Measurements from ENCODE around the gene SERPIND1.

DNA sequence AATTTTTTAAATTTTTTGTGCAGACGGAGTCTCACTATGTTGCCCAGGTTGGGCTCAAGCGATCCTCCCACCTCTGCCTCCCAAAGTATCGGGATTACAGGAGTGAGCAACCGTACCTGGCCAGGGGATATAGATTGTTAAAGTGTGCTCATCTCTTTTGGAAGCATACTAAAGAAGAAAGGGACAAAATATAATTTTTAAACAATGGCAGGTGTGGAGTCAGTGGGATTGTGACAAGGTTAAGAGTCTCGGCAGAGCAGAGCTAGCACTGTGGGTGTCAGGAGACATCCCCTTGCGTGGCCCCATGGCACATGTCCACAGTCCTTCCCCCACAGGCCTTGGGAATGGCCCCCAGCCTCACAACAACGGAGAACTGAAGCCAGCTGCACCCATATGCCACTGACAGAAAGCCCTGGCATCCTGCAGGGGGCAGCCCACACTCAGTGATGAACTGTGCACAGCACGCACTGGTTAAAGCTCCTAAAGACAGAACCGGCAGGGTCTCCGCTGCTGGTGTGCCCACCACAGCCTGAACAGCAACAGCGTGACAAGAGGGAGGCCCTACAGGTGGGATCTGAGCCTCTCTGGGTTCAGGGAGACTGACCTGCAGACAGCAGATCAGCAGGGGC, 29.9 kb downstream of the SERPIND1 start:
- no peak for TF ChIP-seq POLR2AphosphoS5 (IDR thresholded peaks at IDR 0.05; ENCODE audit: low read length)
- no peak for TF ChIP-seq ZZZ3 (IDR thresholded peaks at IDR 0.05; ENCODE audit: control insufficient read depth, insufficient read length, low read depth)
- TF ChIP-seq POLR2A (IDR thresholded peaks at IDR 0.05; ENCODE audit: low read depth, low read length) = no peak
- no peak for TF ChIP-seq NFXL1 (IDR thresholded peaks at IDR 0.05; ENCODE audit: borderline replicate concordance)
- TF ChIP-seq SREBF2 (IDR thresholded peaks at IDR 0.05; ENCODE audit: low read length) = no peak
- no peak for TF ChIP-seq TAF1 (IDR thresholded peaks at IDR 0.05; ENCODE audit: borderline replicate concordance, low read depth, low read length)

Data from GM12878 (cell line).